H9 (cell line): ENCODE data around the gene STK24. TPM values are rescaled to one million over a fixed set of nuclear protein-coding genes. Genes with fewer than 3 reads are reported as not detected.
A peak's percentile ranks its signal among the peaks of the same experiment; 100 is the strongest.

ENCODE experiments used
- DNase-seq: peaks from one replicate; pipeline ENCODE4 v3.0.0-alpha.2; 2017
- H2AFZ ChIP-seq: one replicate; pipeline ENCODE4 v1.6.1; 2013; ENCODE audit warnings: mild to moderate bottlenecking, low read length, control low read depth, moderate library complexity
- H2AK5ac ChIP-seq: 2 replicates; pipeline ENCODE4 v1.6.1; 2013; ENCODE audit warnings: low read length, control low read depth, mixed read lengths; ENCODE audit not compliant: insufficient read length
- H2BK120ac ChIP-seq: one replicate; pipeline ENCODE4 v1.6.1; 2013; ENCODE audit warnings: low read depth, mild to moderate bottlenecking, low read length, control low read depth, inconsistent platforms; ENCODE audit not compliant: poor library complexity, severe bottlenecking
- H2BK12ac ChIP-seq: 2 replicates; pipeline ENCODE4 v1.6.1; 2013; ENCODE audit warnings: low read length, control low read depth, mixed read lengths, low read depth; ENCODE audit not compliant: insufficient read length
- H2BK15ac ChIP-seq: 2 replicates; pipeline ENCODE4 v1.6.1; 2013; ENCODE audit warnings: low read depth, low read length, control low read depth
- H2BK20ac ChIP-seq: one replicate; pipeline ENCODE4 v1.6.1; 2013; ENCODE audit warnings: low read depth, mild to moderate bottlenecking, low read length, control low read depth, inconsistent platforms; ENCODE audit not compliant: poor library complexity, severe bottlenecking
- H2BK5ac ChIP-seq: 2 replicates; pipeline ENCODE4 v1.6.1; 2013; ENCODE audit warnings: low read length, control low read depth, mixed read lengths; ENCODE audit not compliant: insufficient read length
- H3K14ac ChIP-seq: 2 replicates; pipeline ENCODE4 v1.6.1; 2013; ENCODE audit warnings: low read length, control low read depth; ENCODE audit not compliant: insufficient read depth
- H3K18ac ChIP-seq: 2 replicates; pipeline ENCODE4 v1.6.1; 2013; ENCODE audit warnings: low read depth, mild to moderate bottlenecking, mixed read lengths, low read length, control low read depth; ENCODE audit not compliant: insufficient read length
- H3K23ac ChIP-seq: 2 replicates; pipeline ENCODE4 v1.6.1; 2013; ENCODE audit warnings: low read length, control low read depth, mixed read lengths, low read depth; ENCODE audit not compliant: insufficient read length
- H3K23me2 ChIP-seq: 2 replicates; pipeline ENCODE4 v1.6.1; 2013; ENCODE audit warnings: low read depth, mild to moderate bottlenecking, mixed read lengths, low read length, control low read depth; ENCODE audit not compliant: insufficient read length, poor library complexity, severe bottlenecking
- H3K27ac ChIP-seq: 2 replicates; pipeline ENCODE4 v1.5.1; 2013; ENCODE audit warnings: low read length, control low read depth, mixed read lengths, low read depth; ENCODE audit not compliant: insufficient read length
- H3K27me3 ChIP-seq: 2 replicates; pipeline ENCODE4 v1.6.1; 2013; ENCODE audit warnings: low read length, control low read depth, inconsistent platforms; ENCODE audit not compliant: insufficient read depth
- H3K4ac ChIP-seq: 2 replicates; pipeline ENCODE4 v1.6.1; 2013; ENCODE audit warnings: low read depth, mild to moderate bottlenecking, control low read depth, inconsistent platforms, low read length, moderate library complexity
- H3K4me1 ChIP-seq: 2 replicates; pipeline ENCODE4 v1.6.1; 2013; ENCODE audit warnings: low read length, control low read depth, inconsistent platforms; ENCODE audit not compliant: insufficient read depth
- H3K4me2 ChIP-seq: 2 replicates; pipeline ENCODE4 v1.6.1; 2013; ENCODE audit warnings: low read length, control low read depth, mixed read lengths; ENCODE audit not compliant: insufficient read length, insufficient read depth
- H3K56ac ChIP-seq: 2 replicates; pipeline ENCODE4 v1.6.1; 2013; ENCODE audit warnings: low read depth, mild to moderate bottlenecking, mixed read lengths, low read length, control low read depth; ENCODE audit not compliant: insufficient read length
- H3K79me1 ChIP-seq: 2 replicates; pipeline ENCODE4 v1.6.1; 2013; ENCODE audit warnings: low read depth, mild to moderate bottlenecking, moderate library complexity, low read length, control low read depth, inconsistent platforms; ENCODE audit not compliant: insufficient read depth, poor library complexity, severe bottlenecking
- H3K79me2 ChIP-seq: 2 replicates; pipeline ENCODE4 v1.6.1; 2013; ENCODE audit warnings: low read length, control low read depth, inconsistent platforms; ENCODE audit not compliant: insufficient read depth
- H3K9ac ChIP-seq: 2 replicates; pipeline ENCODE4 v1.6.1; 2013; ENCODE audit warnings: low read length, control low read depth, mixed read lengths; ENCODE audit not compliant: insufficient read length; ENCODE audit errors: extremely low read depth
- H3K9me3 ChIP-seq: one replicate; pipeline ENCODE4 v1.6.1; 2013; ENCODE audit warnings: low read depth, low read length, inconsistent platforms; ENCODE audit not compliant: control insufficient read depth
- H3T11ph ChIP-seq: one replicate; pipeline ENCODE4 v1.6.1; 2013; ENCODE audit warnings: mild to moderate bottlenecking, low read length, control low read depth, inconsistent platforms
- H4K20me1 ChIP-seq: one replicate; pipeline ENCODE4 v1.6.1; 2013; ENCODE audit not compliant: control insufficient read depth, insufficient read length, insufficient read depth
- H4K5ac ChIP-seq: 2 replicates; pipeline ENCODE4 v1.6.1; 2013; ENCODE audit warnings: low read depth, mild to moderate bottlenecking, mixed read lengths, low read length, control low read depth; ENCODE audit not compliant: insufficient read length
- H4K8ac ChIP-seq: replicated peaks from 2 replicates; pipeline ENCODE4 v1.6.1; 2013; ENCODE audit warnings: low read length, control low read depth, mixed read lengths, low read depth; ENCODE audit not compliant: insufficient read length
- H4K91ac ChIP-seq: 2 replicates; pipeline ENCODE4 v1.6.1; 2013; ENCODE audit warnings: low read depth, mild to moderate bottlenecking, moderate library complexity, mixed read lengths, low read length, control low read depth; ENCODE audit not compliant: insufficient read length
- H3K27ac Mint-ChIP-seq, 3 experiments: 2 replicates in 2 of 3; 3 replicates in 1 of 3; pipeline ENCODE4 v1.8.0; 2020 to 2021; ENCODE audit warnings: mixed read lengths in 3 of 3, mild to moderate bottlenecking in 1 of 3, moderate library complexity in 1 of 3
- H3K27me3 Mint-ChIP-seq: 2 replicates; pipeline ENCODE4 v1.8.0; 2021; ENCODE audit warnings: low read depth, mild to moderate bottlenecking, moderate library complexity, mixed read lengths
- H3K36me3 Mint-ChIP-seq, 3 experiments: 2 replicates in 2 of 3; 3 replicates in 1 of 3; pipeline ENCODE4 v1.8.0; 2020 to 2021; ENCODE audit warnings: low read depth in 3 of 3, mixed read lengths in 3 of 3; ENCODE audit not compliant: insufficient read depth in 1 of 3
- H3K4me1 Mint-ChIP-seq, 2 experiments: 2 replicates each; pipeline ENCODE4 v1.8.0; 2020; ENCODE audit warnings: mixed read lengths in 2 of 2
- H3K4me3 Mint-ChIP-seq, 2 experiments: 2 replicates in 1 of 2; 3 replicates in 1 of 2; pipeline ENCODE4 v1.8.0; 2020 to 2021; ENCODE audit warnings: mild to moderate bottlenecking in 2 of 2, mixed read lengths in 2 of 2, moderate library complexity in 1 of 2
- H3K9me3 Mint-ChIP-seq, 2 experiments: 2 replicates in 1 of 2; 3 replicates in 1 of 2; pipeline ENCODE4 v1.8.0; 2020; ENCODE audit warnings: mild to moderate bottlenecking in 2 of 2, mixed read lengths in 2 of 2, moderate library complexity in 1 of 2
- CTCF ChIP-seq: fragments of 200-600 bp; sonication (generic); conservative IDR thresholded peaks from 3 replicates; pipeline ENCODE4 v1.8.0; 2021; ENCODE audit warnings: antibody characterized with exemption, mild to moderate bottlenecking
- WGBS: extraction: QIAGEN DNeasy Blood & Tissue Kit; methylation state at CpG from one replicate; pipeline ENCODE4 v1.1.7; 2013; ENCODE audit warnings: missing lambda C conversion rate, low lambda C conversion rate, mixed read lengths; ENCODE audit not compliant: insufficient read length; ENCODE audit errors: extremely low coverage; 5-methylcytosine and 5-hydroxymethylcytosine counted together
- total RNA-seq: library from RNA; stranded (reverse); gene quantifications from 2 replicates; pipeline ENCODE4 v1.2.1, GENCODE V29; 2021

Gene STK24
- total RNA-seq, 1 experiment from 2014 or later = 134 TPM

GRCh38 chr13:98563071-98563470 is 13.8 kb downstream of the STK24 start:
- no peak overlapping the region for H2BK15ac ChIP-seq
- Mint-ChIP-seq H3K4me3 (peak overlapping the region; percentile 22 to 26; a peak in 3 of 5 replicates), H3K27me3 (no peaks in the 10 kb centered on the region), H3K27ac (peak overlapping the region; percentile 10 to 83 (median 64); a peak in 4 of 7 replicates), H3K9me3 (no peaks in the 10 kb centered on the region), H3K4me1 (peaks cover 81% of the 10 kb centered on the region in 2 experiments), H3K36me3 (peaks cover 2 to 16% (median 3%) of the 10 kb centered on the region in 3 experiments; a peak in 6 of 7 replicates)
- H4K20me1 ChIP-seq = no peaks in the 10 kb centered on the region
- no peak overlapping the region; the same call in 1 of the 2 replicates for H3K4ac ChIP-seq
- H3K23me2 ChIP-seq = peaks cover 2% of the 10 kb centered on the region
- H3K27me3 ChIP-seq = no peaks in the 10 kb centered on the region
- H3K79me1 ChIP-seq = peaks cover 10% of the 10 kb centered on the region
- no CpG with 5 or more reads among the region's 6 CpGs for whole genome bisulfite sequencing
- H3K18ac ChIP-seq = peak overlapping the region; percentile 66
- H3K14ac ChIP-seq = peak overlapping the region; percentile 43; the same call in 1 of the 2 replicates
- peak overlapping the region; percentile 0 for H3K9ac ChIP-seq
- no peak overlapping the region for H2BK5ac ChIP-seq
- no peak overlapping the region for H2BK20ac ChIP-seq
- TF ChIP-seq CTCF = no peak
- H2BK120ac ChIP-seq = no peak overlapping the region
- H3K79me2 ChIP-seq = peaks cover 56% of the 10 kb centered on the region; the same call in 1 of the 2 replicates
- H3K9me3 ChIP-seq = no peaks in the 10 kb centered on the region
- DNase-seq = no peak
- H3T11ph ChIP-seq = no peak overlapping the region
- no peak overlapping the region for H3K23ac ChIP-seq
- H2BK12ac ChIP-seq = no peak overlapping the region
- H2AK5ac ChIP-seq = peak overlapping the region; percentile 83
- no peak overlapping the region for H4K5ac ChIP-seq
- H3K56ac ChIP-seq = no peak overlapping the region
- H4K91ac ChIP-seq = no peak overlapping the region
- H3K27ac ChIP-seq = peak overlapping the region; percentile 70
- H3K4me1 ChIP-seq = peaks cover 19% of the 10 kb centered on the region; the same call in 1 of the 2 replicates
- no peak overlapping the region for H2AFZ ChIP-seq
- H4K8ac ChIP-seq = no peak overlapping the region
- H3K4me2 ChIP-seq = peak overlapping the region; percentile 44
